ENCODE data around the gene EFNA1. TPM values are rescaled to one million over a fixed set of nuclear protein-coding genes. Genes with fewer than 3 reads are reported as not detected.
A peak's percentile ranks its signal among the peaks of the same experiment; 100 is the strongest.

Gene EFNA1
- total and polyA plus RNA-seq, 2 of the 4 experiments (the other 2 are of a cell fraction), result 0.90 to 1.6 TPM

GRCh38 chr1:155085504-155086127 is 42.1 kb upstream of the EFNA1 start:
- Histone ChIP-seq H3K56ac (ENCODE audit: extremely low read depth, insufficient read depth, low read length) (no peak overlapping the region), H3K9me3 (ENCODE audit: control insufficient read depth, insufficient read depth, low read length) (no peaks in the 10 kb centered on the region), H3K23ac (ENCODE audit: low read depth, low read length) (no peak overlapping the region), H2AFZ (replicated peaks; ENCODE audit: low read length, poor library complexity) (peak overlapping the region; percentile 99), H4K91ac (ENCODE audit: insufficient read depth, low read depth, low read length) (no peak overlapping the region), H3K4me2 (ENCODE audit: low read depth, low read length) (peak overlapping the region; percentile 96), H3K79me1 (ENCODE audit: low read depth in 1 of 2, low read length in 2 of 2) (no peaks in the 10 kb centered on the region; a peak in 1 of 4 replicates), H2AK9ac (replicated peaks; ENCODE audit: low read depth, low read length, poor library complexity) (peak overlapping the region; percentile 77), H3K27ac (ENCODE audit: insufficient read depth, low read length) (peak overlapping the region; percentile 14; the same call in 1 of the 2 replicates), H3K9me1 (ENCODE audit: insufficient read depth, low read length) (peaks cover 5% of the 10 kb centered on the region), H3K36me3 (ENCODE audit: control insufficient read depth, insufficient read depth, low read length) (no peaks in the 10 kb centered on the region), H3K4me1 (ENCODE audit: control insufficient read depth, insufficient read depth, low read length) (peaks cover 5% of the 10 kb centered on the region; the same call in 1 of the 2 replicates), H3K9ac (ENCODE audit: low read depth, low read length) (peak overlapping the region; percentile 59; the same call in 1 of the 2 replicates), H2BK5ac (ENCODE audit: low read depth, low read length, poor library complexity, severe bottlenecking) (no peak overlapping the region), H2BK20ac (ENCODE audit: low read depth, low read length) (no peak overlapping the region), H3K27me3 (ENCODE audit: control insufficient read depth, insufficient read depth, low read length) (peaks cover 36% of the 10 kb centered on the region), H4K5ac (ENCODE audit: low read depth, low read length) (no peak overlapping the region), H2BK120ac (ENCODE audit: low read depth, low read length) (no peak overlapping the region), H3K14ac (replicated peaks; ENCODE audit: low read depth, low read length) (no peak overlapping the region), H4K8ac (ENCODE audit: low read depth in 2 of 2, low read length in 2 of 2) (peak overlapping the region; percentile 36 to 55; a peak in 3 of 4 replicates), H4K20me1 (ENCODE audit: insufficient read depth, low read length) (peaks cover 4% of the 10 kb centered on the region; the same call in 1 of the 2 replicates), H2AK5ac (ENCODE audit: low read depth, low read length) (peak overlapping the region; percentile 53; the same call in 1 of the 2 replicates), H2BK15ac (ENCODE audit: low read depth, low read length) (no peak overlapping the region; the same call in 2 of the 3 replicates), H3K18ac (ENCODE audit: low read depth, low read length) (no peak overlapping the region), H3K4me3 (ENCODE audit: insufficient read depth, low read depth, low read length) (peak overlapping the region; percentile 76), H3K4ac (ENCODE audit: low read depth, low read length) (no peak overlapping the region)
- BruUV-seq (replicated peaks), result no TSS peak
- dilution Hi-C loops (cut with HindIII; ENCODE audit: low sequenced_read_pairs, unreplicated experiment) (no loop called here), in situ Hi-C loops (cut with MboI; ENCODE audit: low sequenced_read_pairs) (no loop called here), intact Hi-C loops (cut with micrococcal nuclease) (loop anchor here (2.0 to 10.0 kb wide), 2 partner anchors 125 to 611 kb away; partner anchors contain the start of gene PYGO2)
- POLR2A ChIA-PET (ENCODE audit: unreplicated experiment), result no interaction called here
- DNase-seq (peak; percentile 21), ATAC-seq (ENCODE audit: low read depth) (peak; percentile 9)
- 2% methylated on average over 10 of the region's 32 CpGs; no CpG with 5 or more reads in 1 of the 2 experiments for WGBS, 2 experiments (ENCODE audit: extremely low coverage in 2 of 2, insufficient read length in 1 of 2)
- CTCF ChIA-PET, result interaction anchor here (0.8 to 1.7 kb wide), 13 partner anchors 15 to 124 kb away, joined by 3 to 9 read pairs (median 6); partner anchors contain the start of genes KRTCAP2, PYGO2 and SHC1
- TF ChIP-seq BHLHE40 (IDR thresholded peaks at IDR 0.05; ENCODE audit: low read depth, low read length) (0 out of 2 replicates have a peak, but pooled peaks have one; percentile 25), CEBPB (IDR thresholded peaks at IDR 0.05; ENCODE audit: low read depth, low read length) (no peak)
